BJ (cell line): ENCODE results near the gene NF2. TPM values are rescaled to one million over a fixed set of nuclear protein-coding genes. Genes with fewer than 3 reads are reported as not detected.
"Not testable (repeated sequence)": the region's sequence is repeated elsewhere in the genome, so short reads cannot be mapped to it uniquely, and the experiment has no call there.

ENCODE experiments used
- CTCF ChIA-PET: fragments of 350-600 bp; formaldehyde crosslinking; extraction: SDS; loops from one replicate; lab custom pipeline; 2021; ENCODE audit warnings: antibody characterized with exemption, inconsistent platforms; lab: Yijun Ruan, JAX
- POLR2A ChIA-PET: fragments of 300-600 bp; sonication (Branson Sonifier 250); formaldehyde crosslinking; extraction: SDS; loops from one replicate; lab custom pipeline; 2021; ENCODE audit warnings: antibody characterized with exemption; lab: Charles Lee
- DNase-seq: peaks from one replicate; pipeline ENCODE4 v3.0.0-alpha.2; 2011; ENCODE audit warnings: low read depth
- H3K27me3 ChIP-seq: 2 replicates; pipeline ENCODE4 v1.6.0; 2011; ENCODE audit warnings: low read length; ENCODE audit not compliant: control insufficient read depth, insufficient read depth
- H3K36me3 ChIP-seq: 2 replicates; pipeline ENCODE4 v1.5.1; 2011; ENCODE audit warnings: low read length; ENCODE audit not compliant: control insufficient read depth, insufficient read depth
- H3K4me3 ChIP-seq: 2 replicates; pipeline ENCODE4 v1.5.1; 2011; ENCODE audit warnings: low read depth, mild to moderate bottlenecking, control low read depth, low read length
- polyA plus RNA-seq: library from polyadenylated mRNA; depleted of rRNA; stranded (reverse); fragments of >200 nt; gene quantifications from 2 replicates; pipeline ENCODE4 v1.2.3, GENCODE V29; 2011
- TF ChIP-seq, protein P1 (sequence below): IDR thresholded peaks from 2 replicates; pipeline ENCODE4 v1.5.1; 2011; ENCODE audit warnings: low read depth, mild to moderate bottlenecking, control low read depth, inconsistent platforms, low read length, moderate library complexity; ENCODE audit not compliant: insufficient read depth

The NF2 gene
- polyA plus RNA-seq, 1 experiment, result 36.0 TPM

DNA sequence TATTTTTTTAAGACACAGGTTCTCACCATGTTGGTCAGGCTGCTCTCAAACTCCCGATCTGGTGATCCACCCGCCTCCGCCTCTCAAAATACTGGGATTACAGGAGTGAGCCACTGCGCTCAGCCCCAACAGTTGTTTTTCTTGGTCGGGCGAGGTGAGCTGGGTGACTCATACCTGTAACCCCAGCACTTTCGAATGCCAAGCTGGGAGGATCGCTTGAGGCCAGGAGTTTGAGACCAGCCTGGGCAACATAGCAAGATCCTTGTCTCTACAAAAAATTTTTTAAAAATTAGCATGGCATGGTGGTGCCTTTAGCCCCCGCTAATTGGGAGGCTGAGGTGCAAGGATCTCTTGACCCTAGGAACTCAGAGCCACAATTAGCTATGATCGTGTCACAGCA is 7.0 kb upstream of the NF2 start:
- TF ChIP-seq, protein P1, sequence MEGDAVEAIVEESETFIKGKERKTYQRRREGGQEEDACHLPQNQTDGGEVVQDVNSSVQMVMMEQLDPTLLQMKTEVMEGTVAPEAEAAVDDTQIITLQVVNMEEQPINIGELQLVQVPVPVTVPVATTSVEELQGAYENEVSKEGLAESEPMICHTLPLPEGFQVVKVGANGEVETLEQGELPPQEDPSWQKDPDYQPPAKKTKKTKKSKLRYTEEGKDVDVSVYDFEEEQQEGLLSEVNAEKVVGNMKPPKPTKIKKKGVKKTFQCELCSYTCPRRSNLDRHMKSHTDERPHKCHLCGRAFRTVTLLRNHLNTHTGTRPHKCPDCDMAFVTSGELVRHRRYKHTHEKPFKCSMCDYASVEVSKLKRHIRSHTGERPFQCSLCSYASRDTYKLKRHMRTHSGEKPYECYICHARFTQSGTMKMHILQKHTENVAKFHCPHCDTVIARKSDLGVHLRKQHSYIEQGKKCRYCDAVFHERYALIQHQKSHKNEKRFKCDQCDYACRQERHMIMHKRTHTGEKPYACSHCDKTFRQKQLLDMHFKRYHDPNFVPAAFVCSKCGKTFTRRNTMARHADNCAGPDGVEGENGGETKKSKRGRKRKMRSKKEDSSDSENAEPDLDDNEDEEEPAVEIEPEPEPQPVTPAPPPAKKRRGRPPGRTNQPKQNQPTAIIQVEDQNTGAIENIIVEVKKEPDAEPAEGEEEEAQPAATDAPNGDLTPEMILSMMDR, result no peak
- no peak overlapping the region for H3K4me3 ChIP-seq
- H3K36me3 ChIP-seq, result no peaks in the 10 kb centered on the region
- H3K27me3 ChIP-seq, result no peaks in the 10 kb centered on the region
- ChIA-PET POLR2A (no interaction called here), CTCF (interaction anchor here (0.5 to 1.3 kb wide), 4 partner anchors 8 to 203 kb away, joined by 3 read pairs; no protein-coding TSS in a partner anchor)
- no peak for DNase-seq

DNA sequence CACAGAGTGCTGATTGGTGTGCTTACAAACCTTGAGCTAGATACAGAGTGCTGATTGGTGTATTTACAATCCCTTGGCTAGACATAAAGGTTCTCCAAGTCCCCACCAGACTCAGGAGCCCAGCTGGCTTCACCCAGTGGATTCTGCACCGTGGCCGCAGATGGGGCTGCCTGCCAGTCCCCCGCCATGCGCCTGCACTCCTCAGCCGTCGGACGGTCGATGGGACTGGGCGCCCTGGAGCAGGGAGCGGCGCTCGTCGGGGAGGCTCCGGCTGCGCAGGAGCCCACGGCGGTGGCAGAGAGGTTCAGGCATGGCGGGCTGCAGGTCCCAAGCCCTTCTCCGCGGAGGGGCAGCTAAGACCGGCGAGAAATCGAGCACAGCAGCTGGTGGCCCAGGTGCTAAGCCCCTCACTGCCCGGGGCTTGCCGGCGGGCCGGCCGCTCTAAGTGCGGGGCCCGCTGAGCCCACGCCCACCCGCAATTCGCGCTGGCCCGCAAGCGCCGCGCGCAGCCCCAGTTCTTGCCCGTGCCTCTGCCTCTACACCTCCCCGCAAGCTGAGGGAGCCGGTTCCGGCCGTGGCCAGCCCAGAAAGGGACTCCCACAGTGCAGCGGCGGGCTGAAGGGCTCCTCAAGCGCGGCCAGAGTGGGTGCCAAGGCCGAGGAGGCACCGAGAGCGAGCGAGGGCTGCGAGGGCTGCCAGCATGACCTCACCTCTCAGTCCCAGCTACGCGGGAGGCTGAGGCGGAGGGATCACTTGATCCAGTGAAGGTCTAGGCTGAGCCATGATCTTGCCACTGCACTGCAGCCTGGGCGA is 5.4 kb upstream of the NF2 start:
- H3K36me3 ChIP-seq, DNase-seq, POLR2A ChIA-PET, H3K4me3 ChIP-seq, H3K27me3 ChIP-seq: not testable (repeated sequence)
- CTCF ChIA-PET, result interaction anchor here (2.4 kb wide), 1 partner anchor 8 kb away, joined by 9 read pairs; no protein-coding TSS in a partner anchor

GRCh38 chr22:29598684-29599020 is 4.8 kb upstream of the NF2 start:
- no peak for DNase-seq
- Histone ChIP-seq H3K27me3 (no peaks in the 10 kb centered on the region), H3K4me3 (no peak overlapping the region), H3K36me3 (no peaks in the 10 kb centered on the region)
- ChIA-PET CTCF (interaction anchor here (1.3 to 2.4 kb wide), 2 partner anchors 8 to 11 kb away, joined by 3 to 9 read pairs; no protein-coding TSS in a partner anchor), POLR2A (no interaction called here)
- TF ChIP-seq, protein P1, result no peak

DNA sequence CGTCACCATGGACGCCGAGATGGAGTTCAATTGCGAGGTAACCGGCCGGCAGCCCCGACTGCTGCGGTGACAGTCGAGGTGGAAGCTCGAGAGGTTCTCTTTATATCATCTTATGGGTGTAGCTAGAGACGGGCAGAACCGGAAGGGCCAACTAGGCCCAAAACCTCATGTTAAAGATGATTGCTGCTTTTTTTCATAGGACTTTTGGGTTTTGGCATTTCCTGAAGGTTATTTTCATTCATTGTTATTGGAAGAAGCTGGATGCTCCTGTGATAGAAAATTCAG is 585 bp downstream of the NF2 start:
- ChIA-PET POLR2A (no interaction called here), CTCF (interaction anchor here (1.2 to 4.2 kb wide), 3 partner anchors 8 to 22 kb away, joined by 3 to 24 read pairs (median 17); no protein-coding TSS in a partner anchor)
- TF ChIP-seq, protein P1, result no peak
- Histone ChIP-seq H3K36me3 (0 out of 2 replicates have a peak, but pooled peaks cover 1% of the 10 kb centered on the region), H3K4me3 (peak overlapping the region; percentile 85), H3K27me3 (no peaks in the 10 kb centered on the region)
- DNase-seq, result no peak

DNA sequence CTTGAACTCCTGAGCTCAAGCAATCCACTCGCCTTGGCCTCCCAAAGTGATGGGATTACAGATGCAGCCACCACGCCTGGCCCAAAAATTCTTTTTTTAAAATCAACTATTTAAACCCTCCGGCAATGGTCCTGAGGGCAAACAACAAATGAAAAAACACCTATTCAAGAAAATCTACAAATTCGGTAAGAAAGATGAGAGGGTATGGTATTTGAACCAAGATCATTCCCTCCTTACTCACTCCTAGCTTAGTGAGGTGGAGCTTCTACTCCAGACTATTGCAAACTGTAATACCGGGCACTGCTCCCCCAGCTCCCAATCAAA is 2.1 kb downstream of the NF2 start:
- no peak for DNase-seq
- ChIA-PET POLR2A (no interaction called here), CTCF (interaction anchor here (0.6 to 4.2 kb wide), 7 partner anchors 11 to 39 kb away, joined by 3 to 24 read pairs (median 5); no protein-coding TSS in a partner anchor)
- H3K4me3 ChIP-seq, result no peak overlapping the region
- H3K27me3 ChIP-seq, result no peaks in the 10 kb centered on the region
- TF ChIP-seq, protein P1, result no peak
- 0 out of 2 replicates have a peak, but pooled peaks cover 1% of the 10 kb centered on the region for H3K36me3 ChIP-seq
